Measurements from ENCODE around the gene ANKRD33B.

ANKRD33B gene

GRCh38 chr5:10706326-10706725 lies 142.5 kb downstream of the ANKRD33B start:
- no peaks in the 10 kb centered on the region for H3K9me3 ChIP-seq (ENCODE audit: insufficient read depth, low read depth, low read length)
- H3K4me1 ChIP-seq (ENCODE audit: insufficient read depth, low read length), result peaks cover 14% of the 10 kb centered on the region
- H3K36me3 ChIP-seq (ENCODE audit: insufficient read depth, low read depth, low read length), result no peaks in the 10 kb centered on the region
- no peaks in the 10 kb centered on the region for H3K27me3 ChIP-seq (ENCODE audit: insufficient read depth, low read length)
- no peak overlapping the region for H3K27ac ChIP-seq (ENCODE audit: low read length)
- H3K4me3 ChIP-seq (ENCODE audit: low read length), result no peak overlapping the region
- H3K9ac ChIP-seq (ENCODE audit: low read depth, low read length), result no peak overlapping the region

Measured in iPS-20b (cell line).